ENCODE data around the gene CCSER1. TPM values are rescaled to one million over a fixed set of nuclear protein-coding genes. Genes with fewer than 3 reads are reported as not detected.

Gene CCSER1
- polyA plus RNA-seq, 1 experiment = not detected

GRCh38 chr4:90159193-90159592 lies 32.0 kb downstream of the CCSER1 start:
- CTCF ChIA-PET = no interaction called here
- DNase-seq (ENCODE audit: low read depth) = no peak
- Histone ChIP-seq H3K4me3 (ENCODE audit: low read depth, low read length) (no peak overlapping the region), H3K36me3 (ENCODE audit: control insufficient read depth, insufficient read depth, low read length) (no peaks in the 10 kb centered on the region), H3K27me3 (ENCODE audit: control insufficient read depth, insufficient read depth, low read length) (no peaks in the 10 kb centered on the region)
- POLR2A ChIA-PET = no interaction called here
- TF ChIP-seq CTCF (IDR thresholded peaks at IDR 0.05; ENCODE audit: insufficient read depth, low read depth, low read length) = no peak

- TF ChIP-seq CTCF (IDR thresholded peaks at IDR 0.05; ENCODE audit: insufficient read depth, low read depth, low read length) = no peak
- Histone ChIP-seq H3K4me3 (ENCODE audit: low read depth, low read length) (no peak overlapping the region), H3K27me3 (ENCODE audit: control insufficient read depth, insufficient read depth, low read length) (no peaks in the 10 kb centered on the region), H3K36me3 (ENCODE audit: control insufficient read depth, insufficient read depth, low read length) (no peaks in the 10 kb centered on the region)
- no peak for DNase-seq (ENCODE audit: low read depth)
- ChIA-PET CTCF (no interaction called here), POLR2A (no interaction called here)
Measured at GRCh38 chr4:90160044-90160443, 32.9 kb downstream of the CCSER1 start.

GRCh38 chr4:90162566-90162965 lies 35.4 kb downstream of the CCSER1 start:
- POLR2A ChIA-PET = no interaction called here
- CTCF ChIA-PET = no interaction called here
- Histone ChIP-seq H3K4me3 (ENCODE audit: low read depth, low read length) (no peak overlapping the region), H3K36me3 (ENCODE audit: control insufficient read depth, insufficient read depth, low read length) (no peaks in the 10 kb centered on the region), H3K27me3 (ENCODE audit: control insufficient read depth, insufficient read depth, low read length) (no peaks in the 10 kb centered on the region)
- no peak for TF ChIP-seq CTCF (IDR thresholded peaks at IDR 0.05; ENCODE audit: insufficient read depth, low read depth, low read length)
- DNase-seq (ENCODE audit: low read depth) = no peak

GRCh38 chr4:90163872-90164271 lies 36.7 kb downstream of the CCSER1 start:
- H3K27me3 ChIP-seq (ENCODE audit: control insufficient read depth, insufficient read depth, low read length) = no peaks in the 10 kb centered on the region
- no peaks in the 10 kb centered on the region for H3K36me3 ChIP-seq (ENCODE audit: control insufficient read depth, insufficient read depth, low read length)
- no peak overlapping the region for H3K4me3 ChIP-seq (ENCODE audit: low read depth, low read length)
- DNase-seq (ENCODE audit: low read depth) = no peak
- ChIA-PET CTCF (no interaction called here), POLR2A (no interaction called here)
- no peak for TF ChIP-seq CTCF (IDR thresholded peaks at IDR 0.05; ENCODE audit: insufficient read depth, low read depth, low read length)

GRCh38 chr4:90165883-90166282 lies 38.7 kb downstream of the CCSER1 start:
- POLR2A ChIA-PET = no interaction called here
- no peak for TF ChIP-seq CTCF (IDR thresholded peaks at IDR 0.05; ENCODE audit: insufficient read depth, low read depth, low read length)
- CTCF ChIA-PET = no interaction called here
- Histone ChIP-seq H3K4me3 (ENCODE audit: low read depth, low read length) (no peak overlapping the region), H3K36me3 (ENCODE audit: control insufficient read depth, insufficient read depth, low read length) (no peaks in the 10 kb centered on the region), H3K27me3 (ENCODE audit: control insufficient read depth, insufficient read depth, low read length) (no peaks in the 10 kb centered on the region)
- no peak for DNase-seq (ENCODE audit: low read depth)

Data from BJ (cell line).